GM23248 (cell line): ENCODE data around the gene MLST8.

Experiments
- EZH2 ChIP-seq: fragments of 200-600 bp; sonication (generic); IDR thresholded peaks from 2 replicates; pipeline ENCODE4 v1.6.1; 2018; ENCODE audit warnings: antibody characterized with exemption, mild to moderate bottlenecking; ENCODE audit not compliant: insufficient read depth, poor library complexity, severe bottlenecking
- EZH2phosphoT487 ChIP-seq: fragments of 200-600 bp; sonication (generic); IDR thresholded peaks from 2 replicates; pipeline ENCODE4 v1.6.1; 2018; ENCODE audit warnings: antibody characterized with exemption, moderate library complexity, mild to moderate bottlenecking, low read depth; ENCODE audit not compliant: insufficient read depth

GRCh38 chr16:2209258-2210008, 4.2 kb downstream of the MLST8 start:
- TF ChIP-seq EZH2 (no peak), EZH2phosphoT487 (no peak)
